KBM-7 (cell line): ENCODE measurements around the gene SLC12A8.

Experiments used
- DNase-seq: peaks from one replicate; pipeline ENCODE4 v3.0.0-alpha.2; 2015
- in situ Hi-C: fragments of 300-500 bp; cut with MboI; formaldehyde crosslinking; loops from 2 replicates; pipeline ENCODE4 v1.14.3; 2020; ENCODE audit warnings: low sequenced_read_pairs, low pct_unique_long_range_greater_than_20kb, mixed read lengths

Gene SLC12A8

GRCh38 chr3:125069452-125069851 lies 143.1 kb downstream of the SLC12A8 start:
- peak; percentile 36 for DNase-seq
- in situ Hi-C loops = no loop called here

GRCh38 chr3:125068265-125068664 lies 144.3 kb downstream of the SLC12A8 start:
- in situ Hi-C loops = no loop called here
- DNase-seq = no peak

DNA sequence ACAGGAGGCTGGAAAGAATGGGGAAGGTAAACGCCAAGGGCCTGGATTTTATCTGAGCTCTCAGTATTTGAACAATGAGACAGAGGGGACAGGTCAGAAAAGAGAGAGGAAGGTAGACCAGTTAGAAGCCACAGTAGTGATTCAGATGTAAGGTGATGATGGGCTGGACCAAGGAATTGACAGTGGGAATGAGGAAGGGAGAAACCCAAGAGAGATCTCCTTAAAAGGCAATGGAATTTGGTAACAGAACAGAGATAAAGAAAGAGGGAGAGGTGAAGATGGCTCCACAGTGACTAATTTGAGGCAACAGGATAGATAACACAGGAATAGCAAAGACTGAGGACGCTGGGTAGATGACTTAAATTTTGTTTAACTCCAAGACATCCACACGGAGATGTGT lies 145.3 kb downstream of the SLC12A8 start:
- in situ Hi-C loops = no loop called here
- DNase-seq = no peak

DNA sequence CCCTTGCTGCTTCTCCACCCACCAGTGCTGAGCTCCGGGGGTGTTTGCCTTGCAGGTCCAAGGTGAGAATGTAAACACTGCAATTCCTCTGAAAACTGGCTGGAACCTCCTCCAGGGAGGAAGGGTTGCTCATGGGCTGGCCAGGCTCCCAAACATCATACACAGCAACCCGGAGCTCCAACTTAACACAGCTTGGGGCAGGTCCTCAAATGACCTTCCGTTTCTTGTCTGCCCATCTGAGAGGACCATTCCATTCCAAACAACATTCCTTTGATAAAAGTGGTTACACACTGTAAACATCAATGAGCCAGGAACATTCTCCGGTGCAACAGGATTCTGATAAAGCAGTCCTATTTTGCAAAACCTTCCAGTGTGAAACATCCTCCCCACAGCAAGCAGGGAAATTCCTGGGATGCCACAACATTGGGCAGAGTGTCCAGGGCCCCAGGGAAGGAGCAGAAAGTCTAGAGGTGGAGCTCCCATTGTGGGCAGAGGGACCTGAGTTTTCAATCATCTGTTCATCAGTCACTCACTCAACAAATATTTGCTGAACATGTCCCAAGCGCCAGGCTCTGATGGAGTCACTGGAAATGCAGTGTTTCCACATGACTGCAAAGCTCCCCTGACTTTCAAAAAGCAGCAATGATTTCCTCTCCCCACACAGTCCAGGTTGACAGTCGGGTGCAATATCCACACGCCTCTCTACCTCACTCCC lies 149.5 kb downstream of the SLC12A8 start:
- in situ Hi-C loops = no loop called here

DNA sequence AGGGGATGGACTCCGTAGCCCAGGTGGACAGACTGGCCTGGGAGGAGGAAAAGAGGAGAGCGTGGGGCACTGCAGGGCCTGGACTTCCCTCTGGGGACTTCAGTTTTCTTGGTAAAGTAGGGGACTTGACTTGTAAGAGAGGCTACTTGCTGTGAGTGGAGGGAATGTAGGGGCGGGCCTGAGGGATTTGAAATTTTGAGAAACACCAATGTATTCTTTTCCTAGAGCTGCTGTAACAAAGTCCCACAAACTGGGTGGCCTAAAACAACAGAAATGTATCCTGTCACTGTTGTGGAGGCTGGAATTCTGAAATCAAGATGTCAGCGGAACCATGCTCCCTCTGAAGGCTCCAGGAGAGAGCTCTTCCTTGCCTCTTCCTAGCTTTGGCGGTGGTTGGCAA lies 150.9 kb downstream of the SLC12A8 start:
- DNase-seq = no peak
- in situ Hi-C loops = no loop called here

More for the DNA sequence above, 149.5 kb downstream of the SLC12A8 start:
- no peak for DNase-seq

GRCh38 chr3:125061170-125061569 lies 151.4 kb downstream of the SLC12A8 start:
- no peak for DNase-seq
- in situ Hi-C loops = no loop called here

- no peak for DNase-seq
- in situ Hi-C loops = no loop called here
Observed at GRCh38 chr3:125059488-125060245, 152.9 kb downstream of the SLC12A8 start.

- in situ Hi-C loops = no loop called here
- DNase-seq = no peak
Observed at GRCh38 chr3:125058959-125059358, 153.6 kb downstream of the SLC12A8 start.

DNA sequence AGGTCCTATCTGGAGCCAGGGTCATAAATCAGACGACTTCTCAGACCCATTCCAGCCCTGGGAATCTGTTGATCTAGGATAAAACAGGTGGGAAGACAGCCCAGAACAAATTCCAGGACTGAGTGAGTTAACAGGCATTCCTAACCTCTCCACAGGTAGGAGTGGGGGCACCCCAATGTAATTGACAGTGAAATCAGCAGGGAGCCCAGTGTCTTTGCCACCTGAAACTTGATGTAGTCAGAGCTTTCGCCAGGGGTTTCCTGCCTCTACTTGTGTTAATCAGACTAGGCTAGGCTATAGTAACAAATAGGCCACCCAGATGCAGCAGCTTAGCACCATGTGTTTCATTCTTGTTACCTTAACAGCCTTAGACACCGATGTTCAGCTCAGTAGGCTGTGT lies 154.0 kb downstream of the SLC12A8 start:
- no peak for DNase-seq
- in situ Hi-C loops = no loop called here

GRCh38 chr3:125057186-125057850 lies 155.2 kb downstream of the SLC12A8 start:
- in situ Hi-C loops = no loop called here
- no peak for DNase-seq

DNA sequence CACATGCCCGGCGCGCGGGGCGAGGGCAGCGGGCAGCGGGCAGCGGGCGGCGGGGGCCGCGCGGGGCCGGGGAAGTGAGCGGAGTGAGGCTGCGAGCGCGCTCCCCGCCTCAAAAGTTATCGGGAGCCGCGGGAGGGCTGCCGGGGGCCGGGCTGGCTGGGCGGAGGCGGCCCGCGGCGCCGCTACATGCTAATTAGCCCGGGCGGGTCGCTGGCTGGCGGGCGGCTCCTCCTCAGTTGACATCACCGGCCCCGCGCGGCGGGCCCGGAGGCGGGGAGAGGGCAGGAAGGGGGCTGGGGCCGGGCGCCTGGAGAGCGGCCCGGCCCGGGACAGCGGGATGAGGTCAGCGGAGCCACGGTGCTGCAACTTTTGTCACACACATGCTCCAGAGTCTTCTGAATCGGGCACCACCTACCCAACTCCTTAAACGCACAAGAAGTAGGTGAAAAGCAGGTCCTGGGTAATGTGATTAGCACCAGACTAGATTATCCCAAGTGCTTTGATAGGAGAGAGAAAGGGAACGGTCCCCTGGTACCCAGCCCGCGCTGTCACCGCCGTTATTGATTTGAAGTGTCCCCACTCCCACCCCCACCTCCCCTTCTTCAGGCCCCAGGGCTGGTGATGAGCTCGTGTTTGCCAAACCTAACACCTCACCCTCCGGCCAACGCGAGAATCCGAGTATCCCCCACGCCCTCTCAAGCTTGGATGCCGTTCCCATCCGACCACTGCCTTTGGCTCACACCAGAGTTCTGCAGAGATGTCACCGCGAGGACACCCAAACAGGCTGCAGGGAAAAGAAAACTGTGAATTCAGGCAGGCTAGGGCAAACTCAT lies 156.4 kb downstream of the SLC12A8 start, which contains the start of gene HEG1:
Gene HEG1 (minus strand): TSS at position 85 of the 833 bp plus-strand sequence. CDS start 107 bp downstream, outside the sequence.
- in situ Hi-C loops = no loop called here
- peak; percentile 62 for DNase-seq

GRCh38 chr3:125055331-125055912 lies 157.1 kb downstream of the SLC12A8 start:
- no peak for DNase-seq

GRCh38 chr3:125054449-125055329 lies 157.9 kb downstream of the SLC12A8 start:
- in situ Hi-C loops = no loop called here
- peak; percentile 34 for DNase-seq

More at GRCh38 chr3:125055331-125055912, 157.1 kb downstream of the SLC12A8 start:
- in situ Hi-C loops = no loop called here

DNA sequence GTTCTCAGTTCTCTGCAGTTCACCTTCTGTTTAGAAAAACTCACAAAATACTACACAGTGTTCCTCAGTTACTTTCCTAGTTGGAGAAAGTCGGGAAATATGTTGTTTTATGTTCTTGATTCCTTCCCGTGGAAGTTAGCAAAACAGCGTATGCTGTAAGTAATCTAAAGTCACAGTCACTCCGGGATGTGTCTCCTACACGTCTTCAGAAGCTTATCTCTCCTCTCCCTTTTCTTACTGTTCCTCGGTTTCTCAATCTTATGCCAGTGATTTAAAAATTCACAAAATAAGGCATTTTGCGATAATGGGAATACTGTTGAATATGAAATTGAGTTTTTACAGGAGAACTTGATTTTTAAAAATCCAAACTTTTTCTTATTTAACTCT lies 158.5 kb downstream of the SLC12A8 start:
- in situ Hi-C loops = no loop called here
- DNase-seq = no peak

DNA sequence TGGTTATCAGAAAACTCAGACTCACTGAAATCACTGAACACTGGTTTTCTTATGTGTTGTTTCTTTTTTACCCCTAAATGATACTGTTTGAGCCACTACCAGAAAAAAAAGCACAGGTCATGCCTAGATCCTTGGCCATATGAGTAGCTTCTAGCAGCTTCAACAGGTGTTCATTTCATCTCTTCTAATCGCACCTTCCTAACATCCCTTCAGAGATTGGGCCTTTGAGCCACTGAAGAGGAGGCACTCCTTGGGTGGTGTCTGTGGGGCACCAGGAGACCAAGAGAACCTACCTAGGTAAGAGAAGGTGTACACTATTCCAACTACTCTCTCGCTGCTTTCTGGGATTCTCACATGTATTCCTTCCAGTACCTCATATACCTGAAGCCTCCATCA lies 159.2 kb downstream of the SLC12A8 start:
- in situ Hi-C loops = no loop called here
- no peak for DNase-seq

- in situ Hi-C loops = no loop called here
- no peak for DNase-seq
Observed at GRCh38 chr3:125052624-125053303, 159.8 kb downstream of the SLC12A8 start.
